ENCODE measurements around the gene PCGF3.
"Not testable (repeated sequence)": the region's sequence is repeated elsewhere in the genome, so short reads cannot be mapped to it uniquely, and the experiment has no call there.

Gene PCGF3

DNA sequence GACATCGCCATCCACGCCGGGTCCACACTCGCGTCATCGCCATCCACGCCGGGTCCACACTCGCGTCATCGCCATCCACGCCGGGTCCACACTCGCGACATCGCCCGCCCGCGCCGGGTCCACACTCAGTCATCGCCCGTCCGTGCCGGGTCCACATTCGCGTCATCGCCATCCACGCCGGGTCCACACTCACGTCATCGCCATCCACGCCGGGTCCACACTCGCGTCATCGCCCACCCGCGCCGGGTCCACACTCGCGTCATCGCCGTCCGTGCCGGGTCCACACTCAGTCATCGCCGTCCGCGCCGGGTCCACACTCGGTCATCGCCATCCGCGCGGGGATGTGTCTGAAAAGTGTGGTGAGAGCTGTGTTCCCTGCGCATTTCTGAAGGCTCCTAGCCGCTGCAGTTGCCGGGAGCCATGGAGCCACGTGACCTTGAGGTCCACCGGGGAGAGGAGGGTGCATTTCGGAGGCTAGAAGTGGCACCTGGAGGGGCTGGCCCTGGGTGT, 17.3 kb downstream of the PCGF3 start:
- no peak for DNase-seq (ENCODE audit: low spot score)

DNA sequence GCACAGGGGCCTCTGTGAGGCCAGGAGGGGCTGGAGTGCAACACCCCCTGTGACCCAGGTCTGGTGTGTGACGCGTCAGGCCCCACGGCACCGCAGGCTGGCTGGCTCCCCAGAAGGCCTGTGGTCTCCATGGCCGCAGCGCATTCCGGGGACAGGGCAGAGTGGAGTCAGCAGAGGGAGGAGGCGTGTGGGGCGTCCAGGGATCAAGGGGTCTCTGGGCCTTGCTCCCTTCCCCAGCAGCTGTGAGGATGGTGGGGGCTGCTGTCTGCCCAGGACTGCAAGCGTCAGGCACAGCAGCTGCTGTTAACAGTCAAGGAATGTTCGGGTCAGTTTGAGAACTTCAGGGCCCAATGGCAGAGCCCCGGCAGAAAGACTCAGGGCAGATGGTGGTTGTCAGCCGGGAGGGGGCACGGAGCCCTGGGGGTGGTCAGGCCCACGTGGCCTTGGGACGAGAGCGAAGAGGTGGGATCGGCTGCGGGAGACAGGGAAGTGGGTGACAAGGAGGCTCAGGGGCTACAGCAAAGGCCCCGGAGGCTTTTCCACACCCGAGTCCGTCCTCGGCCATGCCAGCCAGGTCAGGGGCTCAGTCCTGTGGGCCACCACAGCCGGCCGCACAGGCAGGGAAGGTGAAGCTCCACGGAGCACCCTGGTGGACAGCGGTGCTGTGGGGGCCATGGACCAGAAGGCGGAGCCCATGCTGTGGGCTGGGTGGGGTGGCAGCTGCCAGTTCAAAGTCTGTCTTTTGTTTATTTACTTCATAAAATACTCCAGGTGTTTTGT, 18.3 kb downstream of the PCGF3 start:
- no peak for DNase-seq (ENCODE audit: low spot score)

- DNase-seq (ENCODE audit: low spot score): no peak
Measured at GRCh38 chr4:725391-726234, 20.0 kb downstream of the PCGF3 start.

GRCh38 chr4:726235-726787, 20.7 kb downstream of the PCGF3 start:
- DNase-seq (ENCODE audit: low spot score): no peak

- no peak for DNase-seq (ENCODE audit: low spot score)
Measured at GRCh38 chr4:726838-727237, 21.2 kb downstream of the PCGF3 start.

GRCh38 chr4:727576-727975, 21.9 kb downstream of the PCGF3 start:
- DNase-seq (ENCODE audit: low spot score): no peak

- no peak for DNase-seq (ENCODE audit: low spot score)
Measured at GRCh38 chr4:729336-730315, 24.0 kb downstream of the PCGF3 start.

- no peak for DNase-seq (ENCODE audit: low spot score)
Measured at GRCh38 chr4:730511-730910, 24.9 kb downstream of the PCGF3 start.

- DNase-seq (ENCODE audit: low spot score): not testable (repeated sequence)
Measured at GRCh38 chr4:730946-731904, 25.6 kb downstream of the PCGF3 start.

DNA sequence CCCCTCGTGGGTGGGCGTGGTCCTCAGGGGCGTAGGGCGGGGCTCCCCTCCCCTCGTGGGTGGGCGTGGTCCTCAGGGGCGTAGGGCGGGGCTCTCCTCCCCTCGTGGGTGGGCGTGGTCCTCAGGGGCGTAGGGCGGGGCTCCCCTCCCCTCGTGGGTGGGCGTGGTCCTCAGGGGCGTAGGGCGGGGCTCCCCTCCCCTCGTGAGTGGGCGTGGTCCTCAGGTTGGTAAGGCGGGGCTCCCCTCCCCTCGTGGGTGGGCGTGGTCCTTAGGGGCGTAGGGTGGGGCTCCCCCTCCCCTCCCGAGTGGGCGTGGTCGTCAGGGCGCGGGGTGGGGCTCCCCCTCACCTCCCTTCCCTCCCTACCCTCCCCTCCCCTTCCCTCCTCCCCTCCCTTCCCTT, 26.3 kb downstream of the PCGF3 start:
- DNase-seq (ENCODE audit: low spot score): not testable (repeated sequence)

- DNase-seq (ENCODE audit: low spot score): no peak
Measured at GRCh38 chr4:732486-732885, 26.9 kb downstream of the PCGF3 start.

DNA sequence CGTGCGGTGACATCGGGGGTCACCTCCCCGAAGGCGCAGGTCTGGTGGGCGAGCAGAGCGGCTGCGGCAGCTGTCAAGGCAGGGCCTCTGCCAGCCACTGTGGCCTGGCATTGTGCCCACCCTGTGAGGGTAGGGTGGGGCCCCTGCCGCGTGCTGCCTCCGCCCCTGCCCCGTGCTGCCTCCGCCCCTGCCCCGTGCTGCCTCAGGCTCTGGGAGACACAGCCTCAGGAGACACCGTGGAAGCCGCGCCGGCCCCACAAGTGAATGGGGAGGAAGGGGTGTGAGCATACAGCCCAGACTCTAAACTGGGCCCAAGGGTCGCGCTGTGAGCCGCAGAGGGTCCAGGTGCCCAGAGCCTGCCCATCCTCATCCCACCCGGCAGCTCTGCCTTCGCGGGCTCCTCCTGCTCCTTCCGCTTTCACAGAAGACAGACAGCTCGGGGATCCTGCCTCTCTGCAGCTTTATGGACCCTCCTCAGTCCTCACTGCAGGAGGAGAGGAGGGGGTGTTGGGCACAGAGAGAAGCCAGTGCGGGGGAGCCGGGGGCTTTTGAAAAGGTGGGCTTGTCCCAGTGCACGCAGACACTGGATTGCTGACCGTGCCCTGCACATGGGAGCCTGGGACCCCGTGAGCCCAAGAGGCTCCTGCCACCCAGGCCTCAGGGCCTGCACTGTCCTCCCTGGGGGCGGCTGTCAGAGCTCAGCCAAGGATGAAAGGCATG, 27.4 kb downstream of the PCGF3 start:
- no peak for DNase-seq (ENCODE audit: low spot score)

DNA sequence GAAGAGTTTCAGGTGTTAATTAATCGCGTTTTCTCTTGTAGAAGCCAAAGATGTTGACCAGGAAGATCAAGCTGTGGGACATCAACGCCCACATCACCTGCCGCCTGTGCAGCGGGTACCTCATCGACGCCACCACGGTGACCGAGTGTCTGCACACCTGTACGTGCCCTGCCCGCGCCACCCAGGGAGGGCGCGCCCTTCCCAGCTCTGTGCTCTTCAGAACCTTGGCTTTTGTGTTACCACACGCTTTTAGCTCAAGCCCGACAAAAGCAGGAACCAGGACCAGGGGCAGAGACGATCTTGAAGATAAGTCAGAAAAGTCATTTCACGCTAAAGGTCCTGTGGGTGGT, 28.0 kb downstream of the PCGF3 start:
- DNase-seq (ENCODE audit: low spot score): no peak

DNA sequence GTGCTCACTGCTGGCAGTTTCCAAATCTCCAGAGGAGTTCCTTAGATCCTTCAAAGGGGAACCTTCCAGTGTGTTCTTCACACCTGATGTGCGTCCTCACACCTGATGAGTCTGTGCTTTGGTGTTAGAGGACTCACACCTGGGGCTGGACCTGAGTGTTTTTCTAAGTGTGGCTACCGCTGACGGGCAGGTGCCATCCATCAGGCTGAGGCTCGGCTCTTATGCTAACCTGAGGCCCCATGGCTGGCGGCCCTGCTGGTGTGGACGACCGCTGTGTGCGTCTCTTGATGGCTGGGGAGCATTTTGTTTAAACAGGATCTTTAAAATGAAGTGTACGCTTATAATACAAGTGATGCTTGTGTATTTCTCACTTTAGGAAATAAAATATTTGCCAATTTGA, 28.4 kb downstream of the PCGF3 start:
- DNase-seq (ENCODE audit: low spot score): no peak

GRCh38 chr4:734951-735350, 29.3 kb downstream of the PCGF3 start:
- no peak for DNase-seq (ENCODE audit: low spot score)

DNA sequence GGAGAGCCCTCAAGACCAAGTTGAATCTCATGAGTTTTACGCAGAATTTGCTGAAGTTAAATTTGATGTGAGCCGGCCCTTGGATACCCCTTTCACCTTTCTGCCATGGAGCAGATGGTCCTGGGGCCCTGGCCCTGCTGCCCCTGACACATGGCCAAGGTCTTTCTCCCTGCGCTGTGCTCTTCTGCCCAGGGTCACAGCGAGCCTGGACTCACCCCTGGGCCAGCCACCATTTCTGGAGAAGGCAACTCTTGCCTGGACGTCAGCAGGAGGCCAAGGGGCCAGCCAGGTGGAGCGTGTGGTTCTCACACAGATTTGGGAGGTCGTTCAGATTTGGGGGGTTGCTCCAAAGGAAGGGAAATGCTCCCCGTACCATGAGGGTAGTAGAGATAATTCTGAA, 30.0 kb downstream of the PCGF3 start:
- no peak for DNase-seq (ENCODE audit: low spot score)

DNA sequence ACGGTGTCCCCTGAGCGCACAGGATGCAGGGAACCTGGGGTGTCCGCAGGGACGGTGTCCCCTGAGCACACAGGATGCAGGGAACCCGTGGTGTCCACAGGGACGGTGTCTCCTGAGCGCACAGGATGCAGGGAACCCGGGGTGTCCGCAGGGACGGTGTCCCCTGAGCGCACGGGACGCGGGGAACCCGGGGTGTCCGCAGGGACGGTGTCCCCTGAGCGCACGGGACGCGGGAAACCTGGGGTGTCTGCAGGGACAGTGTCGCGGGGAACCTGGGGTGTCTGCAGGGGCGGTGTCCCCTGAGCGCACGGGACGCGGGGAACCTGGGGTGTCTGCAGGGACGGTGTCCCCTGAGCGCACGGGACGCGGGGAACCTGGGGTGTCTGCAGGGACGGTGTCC, 30.9 kb downstream of the PCGF3 start:
- not testable (repeated sequence) for DNase-seq (ENCODE audit: low spot score)

GRCh38 chr4:738781-739280, 33.2 kb downstream of the PCGF3 start:
- DNase-seq (ENCODE audit: low spot score): no peak

- no peak for DNase-seq (ENCODE audit: low spot score)
Measured at GRCh38 chr4:739569-739968, 33.9 kb downstream of the PCGF3 start.
